Left ventricle myocardium inferior (tissue), 1 donor: ENCODE data around the gene MYH9. TPM values are rescaled to one million over a fixed set of nuclear protein-coding genes. Genes with fewer than 3 reads are reported as not detected.

Source experiments
- DNase-seq: peaks from one replicate; pipeline ENCODE4 v3.0.0-alpha.2; 2020
- H3K27ac ChIP-seq: fragments of 200-600 bp; replicated peaks from 2 replicates; pipeline ENCODE4 v1.8.0; 2021
- H3K27me3 ChIP-seq: fragments of 200-600 bp; 2 replicates; pipeline ENCODE4 v1.8.0; 2021; ENCODE audit warnings: low read depth
- H3K36me3 ChIP-seq: fragments of 200-600 bp; 2 replicates; pipeline ENCODE4 v1.8.0; 2021
- H3K4me1 ChIP-seq: fragments of 200-600 bp; 2 replicates; pipeline ENCODE4 v1.8.0; 2021
- H3K4me3 ChIP-seq: fragments of 200-600 bp; 2 replicates; pipeline ENCODE4 v1.8.0; 2021; ENCODE audit warnings: mild to moderate bottlenecking, moderate library complexity
- H3K9me3 ChIP-seq: fragments of 200-600 bp; replicated peaks from 2 replicates; pipeline ENCODE4 v1.8.0; 2021
- intact Hi-C: fragments of 100-400 bp; cut with micrococcal nuclease; formaldehyde crosslinking; loops from one replicate; pipeline ENCODE4 v1.11.0; 2022
- total RNA-seq: library from RNA; stranded (reverse); fragmentation: NEBNext Ultra II Directional; extraction: Animal tissue kit (Norgen Biotek cat#: 25700); gene quantifications from one replicate; pipeline ENCODE4 v1.2.1, GENCODE V29; 2021
- TF ChIP-seq, protein P1 (sequence below): fragments of 200-600 bp; IDR thresholded peaks from 2 replicates; pipeline ENCODE4 v1.8.0; 2021; ENCODE audit warnings: antibody characterized with exemption, mild to moderate bottlenecking, borderline replicate concordance
- donor health status: DM: no; HTN: yes; CAD: no; lungs with severe emphysema.

The MYH9 gene
- total RNA-seq, 1 donor from 2014 or later = 150 TPM

DNA sequence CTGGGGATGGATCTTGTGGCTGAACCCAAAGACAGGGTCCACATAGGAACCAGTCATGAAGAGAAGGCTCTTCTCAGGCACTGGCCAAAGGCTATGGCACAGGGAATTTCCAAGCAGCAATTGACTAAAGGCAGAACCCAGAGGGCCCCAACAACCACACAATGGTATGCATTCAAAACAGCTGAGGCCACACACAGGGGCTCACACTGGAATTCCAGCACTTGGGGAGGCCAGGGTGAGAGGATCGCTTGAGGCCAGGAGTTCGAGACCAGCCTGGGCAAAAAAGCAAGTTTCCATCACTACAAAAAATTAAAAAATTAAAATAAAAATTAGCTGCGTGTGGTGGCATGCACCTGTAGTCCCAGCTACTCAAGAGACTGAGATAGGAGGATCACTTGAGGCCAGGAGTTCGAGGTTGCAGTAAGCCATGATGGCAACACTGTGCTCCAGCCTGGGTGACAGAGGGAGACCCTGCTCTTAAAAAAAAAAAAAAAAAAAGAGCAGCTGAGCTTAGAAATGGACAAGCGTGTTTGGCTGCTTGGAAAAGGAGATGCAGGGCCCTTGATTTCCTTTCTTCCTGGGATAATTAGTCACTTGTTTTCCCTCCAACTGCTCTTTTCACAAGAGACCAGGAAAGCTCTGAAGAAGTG is 44.6 kb downstream of the MYH9 start:
- H3K27me3 ChIP-seq = no peaks in the 10 kb centered on the region

DNA sequence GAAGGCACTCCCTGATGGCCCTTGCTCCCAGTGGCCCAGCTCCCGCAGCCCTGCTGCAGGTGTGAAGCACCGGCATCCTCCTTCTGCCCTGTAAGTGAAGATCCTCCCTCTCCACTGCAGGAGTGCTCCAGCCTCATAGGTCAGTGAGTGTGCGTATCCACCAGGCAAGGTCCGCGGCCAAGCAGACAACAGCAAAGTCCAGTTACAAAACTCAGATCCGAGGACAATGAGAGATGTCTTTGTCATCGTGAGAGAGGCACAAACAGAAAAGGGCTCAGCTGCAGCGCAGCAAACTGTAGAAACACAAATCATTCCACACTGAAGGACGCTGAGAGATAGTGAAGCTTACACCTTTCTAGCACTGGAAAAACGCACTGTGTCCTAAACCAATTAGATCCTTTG is 46.1 kb downstream of the MYH9 start:
- intact Hi-C loops = no loop called here
- DNase-seq = no peak
- H3K27me3 ChIP-seq = no peaks in the 10 kb centered on the region
- peaks cover 100% of the 10 kb centered on the region for H3K4me1 ChIP-seq
- no peaks in the 10 kb centered on the region for H3K9me3 ChIP-seq
- no peak overlapping the region for H3K4me3 ChIP-seq
- peak overlapping the region; percentile 100 for H3K27ac ChIP-seq
- H3K36me3 ChIP-seq = peaks cover 78% of the 10 kb centered on the region
- TF ChIP-seq, protein P1, sequence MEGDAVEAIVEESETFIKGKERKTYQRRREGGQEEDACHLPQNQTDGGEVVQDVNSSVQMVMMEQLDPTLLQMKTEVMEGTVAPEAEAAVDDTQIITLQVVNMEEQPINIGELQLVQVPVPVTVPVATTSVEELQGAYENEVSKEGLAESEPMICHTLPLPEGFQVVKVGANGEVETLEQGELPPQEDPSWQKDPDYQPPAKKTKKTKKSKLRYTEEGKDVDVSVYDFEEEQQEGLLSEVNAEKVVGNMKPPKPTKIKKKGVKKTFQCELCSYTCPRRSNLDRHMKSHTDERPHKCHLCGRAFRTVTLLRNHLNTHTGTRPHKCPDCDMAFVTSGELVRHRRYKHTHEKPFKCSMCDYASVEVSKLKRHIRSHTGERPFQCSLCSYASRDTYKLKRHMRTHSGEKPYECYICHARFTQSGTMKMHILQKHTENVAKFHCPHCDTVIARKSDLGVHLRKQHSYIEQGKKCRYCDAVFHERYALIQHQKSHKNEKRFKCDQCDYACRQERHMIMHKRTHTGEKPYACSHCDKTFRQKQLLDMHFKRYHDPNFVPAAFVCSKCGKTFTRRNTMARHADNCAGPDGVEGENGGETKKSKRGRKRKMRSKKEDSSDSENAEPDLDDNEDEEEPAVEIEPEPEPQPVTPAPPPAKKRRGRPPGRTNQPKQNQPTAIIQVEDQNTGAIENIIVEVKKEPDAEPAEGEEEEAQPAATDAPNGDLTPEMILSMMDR = no peak

More for the DNA sequence above, 44.6 kb downstream of the MYH9 start:
- intact Hi-C loops = no loop called here
- TF ChIP-seq, protein P1 = no peak
- Histone ChIP-seq H3K4me3 (no peak overlapping the region), H3K36me3 (peaks cover 79% of the 10 kb centered on the region), H3K9me3 (no peaks in the 10 kb centered on the region), H3K4me1 (peaks cover 100% of the 10 kb centered on the region), H3K27ac (peak overlapping the region; percentile 100)
- no peak for DNase-seq

DNA sequence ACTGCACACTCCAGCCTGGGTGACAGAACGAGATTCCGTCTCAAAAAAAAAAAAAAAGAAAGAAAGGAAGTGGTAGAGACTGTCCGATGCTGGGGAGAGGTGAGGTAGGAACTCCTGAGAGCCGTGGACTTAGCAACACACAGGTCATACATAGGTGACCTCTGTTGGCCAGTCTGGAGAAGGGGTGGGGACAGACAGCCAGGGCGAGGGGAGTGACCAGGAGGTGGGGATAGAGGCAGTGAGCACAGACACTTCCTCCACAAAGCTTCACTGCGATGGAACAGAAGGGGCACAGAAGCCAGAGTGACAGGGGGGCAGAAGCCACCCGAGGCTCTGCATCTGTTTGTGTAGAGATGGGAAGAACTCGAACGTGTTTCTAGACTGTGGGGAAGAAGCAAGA is 47.1 kb downstream of the MYH9 start:
- DNase-seq = no peak
- peak overlapping the region; percentile 100 for H3K27ac ChIP-seq
- peaks cover 100% of the 10 kb centered on the region for H3K4me1 ChIP-seq
- TF ChIP-seq, protein P1 = no peak
- no peaks in the 10 kb centered on the region for H3K9me3 ChIP-seq
- intact Hi-C loops = no loop called here
- no peak overlapping the region for H3K4me3 ChIP-seq
- H3K27me3 ChIP-seq = no peaks in the 10 kb centered on the region
- peaks cover 80% of the 10 kb centered on the region for H3K36me3 ChIP-seq

DNA sequence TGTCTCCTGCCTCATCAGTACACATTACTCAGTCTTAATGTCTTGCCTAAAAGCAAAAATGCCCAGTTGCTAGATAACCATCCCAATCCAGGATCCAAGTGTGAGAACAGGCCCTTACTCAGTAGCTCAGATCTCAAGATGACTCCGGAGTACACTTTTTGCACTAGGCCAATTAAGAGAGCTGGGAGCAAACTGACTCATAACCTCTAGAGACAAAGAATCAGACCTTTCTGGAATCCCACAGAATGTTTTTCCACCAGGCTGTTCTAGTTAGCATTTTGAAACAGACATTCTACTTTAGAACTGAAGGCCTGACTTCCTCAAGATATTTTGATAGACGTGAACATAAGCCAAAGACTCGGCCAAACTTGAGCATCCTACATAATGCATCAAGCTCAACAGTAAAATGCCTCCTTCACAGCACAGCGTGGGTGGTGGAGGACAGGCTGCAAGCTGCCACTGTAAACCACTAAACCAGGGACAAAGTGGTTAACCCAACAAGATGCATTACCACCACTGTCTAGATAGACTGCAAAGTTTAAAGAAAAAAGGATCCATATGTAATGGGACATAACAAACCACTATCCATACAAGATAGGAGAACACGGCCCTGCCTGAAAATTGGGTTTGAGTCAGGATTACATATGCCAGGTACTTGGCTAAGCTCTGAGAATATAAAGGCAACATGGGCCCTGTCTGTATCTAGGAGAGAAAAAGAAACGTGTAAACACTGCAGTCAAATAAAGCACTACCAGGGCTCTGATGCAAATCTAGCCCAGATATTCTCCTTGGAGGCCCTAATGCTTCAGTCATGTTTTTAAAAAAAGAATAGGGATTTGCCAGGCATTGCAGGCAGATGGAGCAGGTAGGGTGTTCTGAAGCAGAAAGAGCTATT is 48.3 kb downstream of the MYH9 start:
- Histone ChIP-seq H3K4me1 (peaks cover 100% of the 10 kb centered on the region), H3K4me3 (no peak overlapping the region), H3K9me3 (no peaks in the 10 kb centered on the region), H3K27me3 (no peaks in the 10 kb centered on the region), H3K27ac (peak overlapping the region; percentile 100), H3K36me3 (peaks cover 82% of the 10 kb centered on the region)
- intact Hi-C loops = loop anchor here (10.0 kb wide), 1 partner anchor 45 kb away; the partner anchor contains the start of gene MYH9
- DNase-seq = no peak
- TF ChIP-seq, protein P1 = no peak

DNA sequence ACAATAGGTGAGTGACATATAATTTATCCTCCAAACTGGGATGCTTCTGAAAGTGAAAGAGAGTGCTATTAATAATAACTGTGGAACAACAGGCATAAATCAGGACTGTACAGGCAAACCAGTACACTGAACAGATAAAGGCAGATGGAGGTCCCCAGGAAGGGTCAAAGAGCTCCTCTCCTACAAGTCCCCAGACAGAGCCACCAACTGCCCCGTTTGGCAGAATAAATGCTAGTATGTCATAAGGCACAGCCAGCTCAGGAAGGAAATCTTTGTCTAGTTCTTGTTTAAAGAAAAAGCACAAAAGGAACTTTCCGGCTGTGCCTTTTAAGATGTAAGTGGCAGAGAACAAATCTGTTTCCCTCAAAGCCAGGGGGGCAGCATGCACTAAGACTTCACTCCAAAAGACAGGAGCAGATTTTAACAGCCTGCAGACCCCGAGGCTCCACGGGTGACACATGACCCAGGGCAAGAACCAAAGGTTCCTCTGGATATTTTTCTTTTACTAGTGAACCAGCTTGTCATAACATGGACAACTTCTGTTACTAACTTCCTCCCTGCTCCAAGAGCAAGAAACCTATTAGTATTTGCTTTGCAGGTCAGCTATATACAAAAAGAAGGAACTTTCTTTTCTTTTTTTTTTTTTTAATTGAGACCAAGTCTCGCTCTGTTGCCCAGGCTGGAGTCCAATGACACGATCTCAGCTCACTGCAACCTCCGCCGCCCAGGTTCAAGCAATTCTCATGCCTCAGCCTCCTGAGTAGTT is 50.2 kb downstream of the MYH9 start:
- Histone ChIP-seq H3K4me1 (peaks cover 100% of the 10 kb centered on the region), H3K4me3 (peak overlapping the region; percentile 26), H3K9me3 (no peaks in the 10 kb centered on the region), H3K27ac (peak overlapping the region; percentile 100), H3K27me3 (no peaks in the 10 kb centered on the region), H3K36me3 (peaks cover 78% of the 10 kb centered on the region)
- intact Hi-C loops = loop anchor here (10.0 kb wide), 1 partner anchor 47 kb away; the partner anchor contains the start of gene MYH9
- DNase-seq = no peak
- TF ChIP-seq, protein P1 = no peak
